GM19238 (cell line): ENCODE data around the gene PPP2R5C.
"Not testable (repeated sequence)": the region's sequence is repeated elsewhere in the genome, so short reads cannot be mapped to it uniquely, and the experiment has no call there.

Source experiments
- DNase-seq: peaks from one replicate; pipeline ENCODE4 v3.0.0; 2011; ENCODE audit warnings: low spot score; ENCODE audit not compliant: insufficient read length

The PPP2R5C gene

DNA sequence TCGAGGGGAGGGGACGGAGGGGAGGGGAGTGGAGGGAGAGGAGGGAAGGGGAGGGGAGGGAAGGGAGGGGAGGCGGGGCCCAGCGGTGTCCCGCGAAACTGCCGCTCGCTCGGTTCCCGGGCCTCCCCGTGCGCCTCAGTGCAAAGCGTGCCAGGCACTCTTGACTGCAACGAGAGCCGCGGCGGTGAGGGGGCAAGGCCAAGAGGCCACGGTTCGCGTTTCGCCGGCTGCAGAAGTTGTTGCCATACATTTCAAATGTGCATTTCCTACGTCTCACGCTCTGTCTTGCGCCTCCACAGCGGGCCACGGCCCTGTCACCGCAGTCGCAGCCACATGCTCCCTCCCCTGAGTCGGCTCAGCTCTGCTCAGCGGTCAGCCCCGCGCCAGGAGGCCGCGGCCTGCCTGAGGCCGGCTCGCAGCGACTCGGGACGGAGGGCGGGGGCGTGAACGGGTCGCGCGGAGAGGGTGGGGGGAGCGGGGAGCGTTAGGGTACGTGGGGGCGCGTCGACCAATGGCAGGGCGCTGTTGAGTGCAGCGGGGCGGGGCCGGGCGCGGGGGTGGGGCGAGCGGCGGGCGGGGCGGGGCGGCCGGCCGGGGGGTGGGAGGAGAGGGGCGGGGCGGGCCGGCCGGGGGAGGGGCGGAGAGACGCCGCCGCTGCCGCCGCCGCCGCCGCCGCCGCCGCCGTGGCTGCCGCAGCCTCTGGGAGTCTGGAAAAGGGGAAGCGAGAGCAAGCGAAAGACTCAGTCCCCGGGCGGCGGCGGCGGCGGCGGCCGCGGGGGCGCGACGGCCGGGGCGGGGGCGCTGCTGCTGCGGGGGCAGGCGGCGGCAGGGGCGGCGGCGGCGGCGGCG is at the start of gene PPP2R5C:
PPP2R5C (plus strand) TSS at position 678 of the 849 bp plus-strand sequence. CDS start 185 bp downstream, outside the sequence.
- peak; percentile 95 for DNase-seq

DNA sequence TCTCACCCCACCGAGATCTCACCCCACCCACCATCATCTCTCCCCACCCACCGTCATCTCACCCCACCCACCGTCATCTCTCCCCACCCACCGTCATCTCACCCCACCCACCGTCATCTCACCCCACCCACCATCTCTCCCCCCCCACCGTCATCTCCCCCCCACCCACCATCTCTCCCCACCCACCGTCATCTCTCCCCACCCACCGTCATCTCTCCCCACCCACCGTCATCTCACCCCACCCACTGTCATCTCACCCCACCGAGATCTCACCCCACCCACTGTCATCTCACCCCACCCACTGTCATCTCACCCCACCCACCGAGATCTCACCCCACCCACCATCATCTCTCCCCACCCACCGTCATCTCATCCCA is 49.7 kb upstream of the PPP2R5C start:
- not testable (repeated sequence) for DNase-seq

DNA sequence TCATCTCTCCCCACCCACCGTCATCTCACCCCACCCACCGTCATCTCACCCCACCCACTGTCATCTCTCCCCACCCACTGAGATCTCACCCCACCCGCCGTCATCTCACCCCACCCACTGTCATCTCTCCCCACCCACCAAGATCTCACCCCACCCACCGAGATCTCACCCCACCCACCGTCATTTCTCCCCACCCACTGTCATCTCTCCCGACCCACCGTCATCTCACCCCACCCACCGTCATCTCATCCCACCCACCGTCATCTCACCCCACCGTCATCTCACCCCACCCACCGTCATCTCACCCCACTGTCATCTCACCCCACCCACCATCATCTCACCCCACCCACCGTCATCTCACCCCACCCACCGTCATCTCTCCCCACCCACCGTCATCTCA is 49.2 kb upstream of the PPP2R5C start:
- DNase-seq: not testable (repeated sequence)

DNA sequence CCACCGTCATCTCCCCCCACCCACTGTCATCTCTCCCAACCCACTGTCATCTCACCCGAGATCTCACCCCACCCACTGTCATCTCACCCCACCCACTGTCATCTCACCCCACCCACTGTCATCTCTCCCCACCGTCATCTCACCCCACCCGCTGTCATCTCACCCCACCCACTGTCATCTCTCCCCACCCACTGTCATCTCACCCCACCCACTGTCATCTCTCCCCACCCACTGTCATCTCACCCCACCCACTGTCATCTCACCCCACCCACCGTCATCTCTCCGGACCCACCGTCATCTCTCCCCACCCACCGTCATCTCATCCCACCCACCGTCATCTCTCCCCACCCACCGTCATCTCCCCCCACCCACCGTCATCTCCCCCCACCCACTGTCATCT is 48.4 kb upstream of the PPP2R5C start:
- DNase-seq: not testable (repeated sequence)

DNA sequence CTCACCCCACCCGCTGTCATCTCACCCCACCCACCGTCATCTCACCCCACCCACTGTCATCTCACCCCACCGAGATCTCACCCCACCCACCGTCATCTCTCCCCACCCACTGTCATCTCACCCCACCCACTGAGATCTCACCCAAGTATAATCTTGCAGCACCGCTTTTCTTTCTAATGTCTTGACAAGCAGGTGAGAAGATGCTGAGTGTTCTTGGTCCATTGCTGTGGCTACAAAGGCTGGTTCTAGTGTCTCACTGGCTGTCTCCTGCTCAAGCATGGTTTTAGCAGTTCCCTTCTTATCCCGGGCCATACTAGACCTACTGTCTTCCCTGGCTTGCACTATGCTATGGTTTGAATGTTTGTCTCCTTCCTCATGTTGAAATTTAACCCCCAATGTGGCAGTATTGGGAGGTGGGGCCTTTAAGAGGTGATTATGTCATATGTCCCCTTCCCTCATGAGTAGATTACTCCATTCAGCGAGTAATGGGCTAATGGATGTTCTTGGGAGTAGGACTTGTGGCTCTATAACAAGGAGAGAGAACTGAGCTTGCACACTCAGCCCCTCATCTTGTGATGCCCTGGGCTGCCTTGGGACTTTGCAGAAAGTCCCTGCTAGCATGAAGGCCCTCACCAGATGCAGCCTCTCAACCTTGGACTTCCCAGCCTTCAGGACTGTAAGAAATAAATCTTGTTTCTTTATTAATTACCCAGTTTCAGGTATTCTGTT is 47.7 kb upstream of the PPP2R5C start:
- no peak for DNase-seq

DNA sequence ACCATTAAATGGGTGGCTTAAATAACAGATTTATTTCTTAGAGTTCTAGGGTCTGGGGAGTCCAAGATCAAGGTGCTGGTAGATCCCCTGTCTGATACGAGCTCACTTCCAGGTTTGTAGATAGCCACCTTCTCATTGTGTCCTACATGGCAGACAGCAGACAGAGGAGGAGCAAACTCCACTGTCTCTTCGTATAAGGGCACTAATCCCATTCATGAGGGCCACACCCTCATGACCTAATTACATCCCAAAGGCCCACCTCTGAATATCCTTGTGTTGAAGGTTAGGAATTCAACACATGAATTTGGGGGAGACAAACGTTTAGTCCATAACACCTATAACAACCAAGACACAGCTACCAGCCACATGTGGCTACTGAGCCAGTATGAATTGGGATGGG is 47.1 kb upstream of the PPP2R5C start:
- no peak for DNase-seq

DNA sequence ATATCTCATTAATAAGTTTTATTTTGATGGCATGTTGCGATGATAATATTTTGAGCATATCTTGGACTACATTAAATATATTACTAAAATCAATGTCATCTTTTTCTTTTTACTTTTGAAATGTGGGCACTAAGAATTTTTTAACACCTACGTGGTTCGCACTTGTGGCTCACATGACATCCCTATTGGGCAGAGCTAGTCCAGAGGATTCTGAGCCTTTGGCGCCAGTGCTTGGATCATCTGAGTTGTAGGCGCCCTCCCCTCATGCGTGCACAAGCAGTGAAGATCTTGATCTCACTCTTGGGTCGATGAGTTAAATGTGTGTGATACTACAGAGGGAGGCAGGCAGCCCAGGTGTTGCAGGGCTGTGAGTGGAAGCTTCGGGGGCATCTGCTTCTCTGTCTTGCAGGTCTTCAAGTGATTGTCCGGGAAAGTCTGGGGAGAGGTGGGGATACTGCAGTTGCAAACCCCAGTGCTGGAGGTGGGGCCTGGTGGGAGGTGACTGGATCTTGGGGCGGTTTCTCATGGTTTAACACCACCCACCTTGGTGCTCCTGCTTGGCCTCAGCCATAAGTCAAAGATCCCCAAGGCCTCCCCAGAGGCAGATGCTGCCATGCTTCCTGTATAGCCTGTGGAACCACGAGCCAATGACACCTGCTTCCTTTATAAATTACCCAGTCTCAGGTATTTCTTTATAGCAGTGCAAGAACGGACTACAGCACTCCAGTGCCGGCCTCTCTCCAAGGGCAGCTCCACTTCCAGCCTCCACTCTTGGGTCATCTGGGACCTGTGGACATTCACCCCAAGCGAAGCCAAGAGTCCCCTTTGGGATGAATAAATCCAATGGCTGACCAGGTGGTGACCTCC is 46.1 kb upstream of the PPP2R5C start:
- DNase-seq: no peak

DNA sequence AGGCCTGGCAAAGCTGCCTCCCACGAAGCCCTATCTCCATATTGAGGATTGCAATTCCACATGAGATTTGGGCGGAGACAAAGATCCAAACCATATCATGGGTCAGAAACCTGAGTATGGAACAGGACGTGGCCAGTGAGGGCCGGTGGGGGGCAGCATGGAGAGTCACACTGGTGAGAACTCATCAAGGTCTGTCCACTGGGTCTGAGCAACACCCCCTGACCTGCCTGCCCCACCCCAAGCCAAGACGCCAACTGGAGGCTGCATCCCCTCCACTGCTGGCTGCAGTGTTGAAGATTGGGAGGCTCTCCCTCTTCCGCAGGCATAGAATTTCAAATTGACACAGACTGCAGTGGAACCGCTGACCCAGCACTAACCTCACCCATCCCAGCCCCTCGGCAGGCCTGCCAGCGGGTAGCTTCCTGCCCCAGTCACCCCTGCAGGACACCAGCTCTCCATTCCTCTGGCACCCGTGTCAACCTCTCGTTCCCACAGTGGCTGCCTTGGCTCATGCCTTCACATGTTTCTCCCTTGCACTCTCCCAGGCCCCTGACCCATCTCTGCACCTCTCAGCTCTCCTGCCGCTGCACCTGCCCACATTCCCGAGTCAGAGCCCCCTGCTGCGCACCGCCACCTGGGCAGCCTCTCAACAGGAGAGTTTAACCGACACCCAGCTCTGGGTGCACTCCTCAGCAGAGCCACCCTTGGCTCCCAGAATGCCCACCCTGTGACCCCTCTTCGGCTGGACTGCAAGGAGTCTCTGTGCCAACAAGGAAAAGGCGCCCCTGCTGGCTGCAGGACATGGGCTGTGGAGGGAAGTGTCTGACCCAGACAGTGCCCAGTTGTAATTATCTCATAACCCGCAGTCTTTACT is 45.2 kb upstream of the PPP2R5C start:
- DNase-seq: no peak

DNA sequence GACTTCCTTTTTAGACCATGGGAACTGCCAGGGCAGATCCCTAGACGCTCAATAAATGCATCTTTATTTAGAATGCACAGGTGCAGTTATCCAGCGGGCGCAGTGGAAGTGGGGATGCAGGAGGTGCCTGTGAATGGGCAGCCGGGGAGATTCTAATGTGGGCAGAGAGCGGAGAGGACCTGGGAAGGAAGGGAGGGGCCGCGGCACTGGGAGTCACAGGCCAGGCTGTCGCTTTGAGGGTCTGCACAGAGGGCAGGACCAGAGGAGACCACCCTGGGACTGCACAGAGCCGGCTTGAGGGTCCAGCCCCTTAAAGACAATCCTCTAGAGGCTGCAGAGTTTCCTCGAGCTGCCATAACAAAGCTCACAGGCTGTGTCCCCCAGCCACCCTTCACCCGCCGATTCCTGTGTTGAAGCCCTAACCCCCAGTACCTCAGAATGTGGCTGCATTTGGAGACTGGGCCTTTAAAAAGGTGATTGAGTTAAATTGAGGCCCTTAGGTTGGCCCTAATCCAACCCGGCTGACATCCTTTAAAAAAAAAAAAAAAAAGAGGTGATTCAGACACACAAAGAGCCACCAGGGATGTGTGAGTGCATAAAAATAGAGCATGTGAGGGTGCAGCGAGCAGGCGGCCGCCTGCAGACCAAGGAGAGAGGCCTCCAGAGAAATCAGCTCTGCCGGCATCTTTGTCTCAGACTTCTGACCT is 44.4 kb upstream of the PPP2R5C start:
- DNase-seq: no peak

DNA sequence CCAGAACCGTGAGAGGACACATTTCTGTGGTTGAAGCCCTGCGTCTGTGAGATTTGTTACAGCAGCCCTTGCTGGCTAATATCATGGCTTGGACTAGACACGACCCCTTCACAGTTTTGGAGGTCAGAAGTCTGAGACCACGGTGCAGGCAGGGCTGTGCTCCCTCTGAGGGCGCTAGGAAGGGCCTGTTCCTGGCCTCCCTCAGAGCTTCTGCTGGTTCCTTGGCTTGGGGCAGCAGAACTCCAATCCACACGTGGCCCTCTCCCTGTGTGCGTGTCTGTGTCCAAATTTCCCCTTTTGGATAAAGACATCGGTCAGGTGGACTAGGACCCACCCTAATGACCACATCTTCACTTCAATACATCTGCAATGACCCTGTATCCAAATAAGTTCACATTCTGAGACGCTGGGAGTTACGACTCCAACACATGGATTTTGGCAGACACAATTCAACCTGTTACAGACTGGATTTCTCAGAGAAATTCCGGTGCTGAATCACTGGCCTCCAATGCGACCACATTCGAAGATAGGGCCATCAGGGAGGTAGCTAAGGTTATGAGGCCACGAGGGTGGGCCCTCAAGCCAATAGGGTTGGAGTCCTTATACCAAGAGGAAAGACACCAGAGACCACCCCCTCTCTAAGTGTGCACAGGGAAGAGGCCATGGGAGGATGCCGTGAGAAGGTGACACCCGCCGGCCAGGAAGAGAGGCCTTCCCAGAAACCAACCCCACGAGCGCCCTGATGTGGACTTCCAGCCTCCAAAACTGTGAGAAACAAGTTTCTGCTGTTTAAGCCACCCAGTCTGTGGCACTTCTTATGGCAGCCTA is 43.6 kb upstream of the PPP2R5C start:
- DNase-seq: no peak

DNA sequence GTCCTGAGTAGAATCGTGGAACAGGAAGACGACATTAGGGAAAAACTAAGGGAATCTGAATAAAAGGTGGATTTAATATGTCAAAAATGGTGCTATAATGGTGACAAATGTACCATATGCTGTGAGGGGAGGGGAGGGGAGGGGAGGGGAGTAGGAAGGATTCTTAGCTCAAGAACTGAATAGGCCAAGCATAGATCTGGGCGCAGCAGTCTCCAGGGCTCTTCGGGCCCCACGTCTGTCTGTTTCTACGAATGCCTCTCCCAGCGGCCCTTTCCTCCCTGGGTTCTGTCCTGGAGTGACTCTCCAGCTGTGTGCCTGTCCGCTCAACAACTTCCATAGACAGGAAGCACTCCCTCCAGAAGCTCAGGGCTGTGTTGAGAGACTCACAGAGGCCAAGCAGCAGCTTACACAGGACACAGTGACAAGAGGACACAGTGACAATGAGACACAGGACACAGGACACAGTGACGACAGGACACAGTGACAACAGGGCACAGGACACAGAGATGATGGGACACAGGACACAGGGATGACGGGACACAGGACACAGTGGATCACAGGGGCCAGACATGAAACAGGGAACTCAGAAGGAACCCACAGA is 42.4 kb upstream of the PPP2R5C start:
- DNase-seq: no peak

DNA sequence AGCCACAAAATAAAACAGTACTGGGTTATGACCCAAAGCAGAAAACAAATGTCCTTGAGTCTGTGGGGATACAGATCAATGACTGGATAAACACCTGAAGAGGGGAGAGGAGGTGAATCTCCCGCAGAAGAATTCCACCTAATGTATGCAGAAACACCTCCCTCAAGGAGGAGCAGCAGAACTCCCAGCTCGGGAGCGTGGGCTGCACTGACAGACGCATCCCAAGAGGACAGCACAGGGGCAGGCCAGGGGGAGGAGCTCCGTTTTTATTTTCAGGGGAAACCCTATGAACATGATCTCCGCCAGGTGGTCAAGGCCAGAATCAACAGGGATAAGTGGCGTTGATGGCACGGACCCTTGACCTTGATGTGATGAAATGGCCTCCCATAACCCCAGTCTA is 41.8 kb upstream of the PPP2R5C start:
- DNase-seq: no peak

DNA sequence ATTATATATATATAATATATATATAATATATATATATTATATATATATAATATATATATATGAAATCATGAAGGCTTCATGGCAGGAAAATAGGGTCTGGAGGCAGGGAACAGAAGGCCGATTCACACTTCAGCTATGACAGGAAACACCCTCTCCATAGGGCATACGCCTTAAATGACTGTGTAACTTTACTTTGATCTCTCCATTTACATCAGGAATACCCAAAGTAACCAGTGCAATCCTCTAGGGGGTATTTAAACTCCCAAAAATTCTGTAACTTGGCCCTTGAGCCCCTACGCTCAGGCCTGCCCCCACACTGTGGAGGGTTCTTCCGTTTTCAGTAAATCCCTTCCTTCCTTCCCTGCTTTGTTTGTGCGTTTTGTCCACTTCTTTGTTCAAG is 40.4 kb upstream of the PPP2R5C start:
- DNase-seq: no peak

DNA sequence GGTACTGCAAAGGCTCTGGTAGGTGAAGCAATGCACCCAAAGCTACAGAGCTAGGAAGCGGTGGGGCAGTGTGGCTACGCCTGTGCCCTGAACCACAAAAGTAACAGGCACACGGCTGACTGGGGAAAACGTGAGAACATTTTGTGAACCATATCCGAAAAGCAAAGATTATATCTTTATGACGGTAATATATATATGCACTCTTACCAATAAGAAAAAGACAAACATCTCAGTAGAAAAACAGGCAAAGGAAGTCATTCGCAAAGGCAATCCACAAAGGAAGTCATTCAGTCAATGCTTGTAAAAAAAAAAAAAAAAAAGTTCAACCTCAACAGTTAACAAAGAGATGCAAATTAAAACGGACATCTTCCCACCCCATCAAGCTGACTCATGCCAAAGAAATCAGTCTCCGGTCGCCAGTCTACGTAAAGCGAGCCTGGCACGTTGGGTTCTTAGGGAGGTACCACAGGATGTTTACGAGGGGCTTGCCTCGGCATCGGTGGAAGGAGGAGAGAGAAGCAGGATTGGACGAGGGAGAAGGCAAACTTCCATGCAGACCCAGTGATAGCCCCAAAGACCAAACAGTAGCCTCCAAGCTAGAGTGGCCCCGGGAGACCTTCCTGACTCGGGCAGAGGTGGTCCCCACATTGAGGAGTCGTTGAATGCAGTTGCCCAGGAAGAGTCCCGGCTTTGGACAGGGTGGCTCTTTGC is 39.4 kb upstream of the PPP2R5C start:
- DNase-seq: no peak

DNA sequence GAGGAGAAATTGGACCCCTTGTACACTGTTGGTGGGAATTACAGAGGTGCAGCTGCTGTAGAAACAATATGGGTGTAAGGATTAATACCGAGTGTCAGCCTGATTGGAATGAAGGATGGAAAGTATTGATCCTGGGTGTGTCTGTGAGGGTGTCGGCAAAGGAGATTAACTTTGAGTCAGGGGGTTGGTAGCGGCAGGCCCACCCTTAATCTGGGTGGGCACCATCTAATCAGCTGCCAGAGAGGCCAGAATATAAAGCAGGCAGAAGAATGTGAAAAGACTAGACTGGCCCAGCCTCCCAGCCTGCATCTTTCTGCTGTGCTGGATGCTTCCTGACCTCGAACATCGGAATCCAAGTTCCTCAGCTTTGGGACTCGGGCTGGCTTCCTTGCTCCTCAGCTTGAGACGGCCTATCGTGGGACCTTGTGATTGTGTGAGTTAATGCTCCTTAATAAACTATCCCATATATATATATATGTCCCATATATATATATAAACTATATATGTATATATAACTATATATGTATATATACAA is 38.4 kb upstream of the PPP2R5C start:
- no peak for DNase-seq

DNA sequence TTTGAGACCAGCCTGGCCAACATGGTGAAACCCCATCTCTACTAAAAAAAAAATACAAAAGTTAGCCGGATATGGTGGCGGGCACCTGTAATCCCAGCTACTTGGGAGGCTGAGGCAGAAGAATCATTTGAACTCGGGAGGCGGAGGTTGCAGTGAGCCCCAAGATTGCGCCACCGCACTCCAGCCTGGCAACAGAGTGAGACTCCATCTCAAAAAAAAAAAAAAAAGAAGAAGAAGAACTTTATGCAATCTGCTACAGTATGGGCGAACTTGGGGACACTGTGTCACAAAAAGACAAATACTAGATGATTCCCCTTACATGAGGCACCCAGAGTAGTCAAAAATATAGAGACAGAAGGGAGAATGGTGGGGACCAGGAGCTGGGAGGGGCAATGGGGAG is 35.9 kb upstream of the PPP2R5C start:
- DNase-seq: not testable (repeated sequence)

DNA sequence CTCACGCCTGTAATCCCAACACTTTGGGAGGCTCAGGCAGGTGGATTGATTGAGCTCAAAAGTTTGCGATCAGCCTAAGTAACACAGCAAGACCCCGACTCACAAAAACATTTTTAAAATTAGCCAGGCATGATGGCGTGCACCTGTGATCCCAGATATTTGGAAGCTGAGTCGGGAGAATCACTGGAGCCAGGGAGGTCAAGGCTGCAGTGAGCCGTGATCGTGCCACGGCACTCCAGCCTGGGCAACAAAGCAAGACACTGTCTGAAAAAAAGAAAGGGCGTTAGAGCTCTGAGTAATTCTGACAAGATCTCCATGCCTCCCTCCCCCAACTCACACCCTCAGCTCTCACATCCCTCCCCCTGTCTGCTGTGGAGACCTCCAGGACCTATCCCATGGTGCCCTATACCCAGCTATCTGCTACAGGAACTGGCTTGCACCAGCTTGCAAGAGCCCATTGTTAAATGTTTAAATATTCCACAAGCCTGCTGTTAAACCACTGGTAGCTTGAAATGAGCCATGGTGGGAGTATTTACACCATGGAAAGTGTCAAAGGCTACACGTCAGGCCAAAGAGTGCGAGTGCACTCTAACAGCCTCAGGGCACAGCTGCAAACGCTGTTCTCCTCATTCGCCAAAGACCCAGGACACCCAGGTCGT is 35.1 kb upstream of the PPP2R5C start:
- no peak for DNase-seq

DNA sequence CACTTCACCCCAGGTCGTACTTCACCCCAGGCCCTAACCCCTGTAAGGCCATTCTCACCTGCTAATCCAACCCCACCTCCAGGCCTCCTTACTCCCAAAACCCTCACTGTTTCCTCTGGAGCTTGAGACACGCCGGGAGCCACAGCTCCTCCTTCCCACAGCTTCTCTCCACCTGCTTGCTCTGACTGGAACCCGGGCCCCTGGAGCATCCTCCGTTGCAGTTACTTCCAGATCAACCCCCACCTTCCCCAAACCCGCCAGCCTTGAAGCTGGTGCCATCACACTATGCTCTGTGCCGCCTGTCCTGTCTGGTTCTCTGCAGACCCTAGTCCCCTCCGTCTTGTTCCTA is 34.6 kb upstream of the PPP2R5C start:
- no peak for DNase-seq
